ENCODE results near the gene KISS1. TPM values are rescaled to one million over a fixed set of nuclear protein-coding genes. Genes with fewer than 3 reads are reported as not detected.

Gene KISS1
- total and polyA plus RNA-seq, 2 of the 4 experiments (the other 2 are of a cell fraction): 11.7 to 27.3 TPM

DNA sequence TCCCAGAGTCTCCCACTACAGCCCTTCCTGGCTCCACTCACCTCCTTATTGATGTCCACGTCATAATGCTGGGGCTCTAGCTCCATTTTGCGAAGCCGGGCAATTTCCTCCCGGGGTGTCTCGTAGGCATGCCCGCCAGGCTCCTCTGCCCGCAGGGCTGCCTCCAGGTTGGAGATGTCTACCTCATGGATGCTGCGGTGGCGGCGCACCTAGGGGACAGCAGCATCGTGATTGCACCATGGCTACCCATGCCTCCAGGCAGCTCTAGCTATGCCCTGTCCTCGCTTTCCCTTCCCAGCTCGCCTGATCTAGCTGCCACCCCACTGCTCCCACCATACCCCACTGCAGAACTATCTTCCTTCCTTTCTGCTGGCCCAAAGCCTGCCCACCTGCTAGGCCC, 32.6 kb upstream of the KISS1 start:
- DNase-seq (no peak), ATAC-seq (ENCODE audit: low read depth) (no peak)
- Histone ChIP-seq H2AK5ac (ENCODE audit: low read depth, low read length) (no peak overlapping the region), H4K8ac (ENCODE audit: low read depth in 2 of 2, low read length in 2 of 2) (no peak overlapping the region), H3K14ac (replicated peaks; ENCODE audit: low read depth, low read length) (no peak overlapping the region), H3K9ac (ENCODE audit: low read depth, low read length) (no peak overlapping the region), H3K9me1 (ENCODE audit: insufficient read depth, low read length) (peaks cover 6% of the 10 kb centered on the region), H3K4me2 (ENCODE audit: low read depth, low read length) (no peak overlapping the region), H3K23ac (ENCODE audit: low read depth, low read length) (no peak overlapping the region), H3K79me1 (ENCODE audit: low read depth in 1 of 2, low read length in 2 of 2) (no peaks in the 10 kb centered on the region), H2AFZ (replicated peaks; ENCODE audit: low read length, poor library complexity) (no peak overlapping the region), H2AK9ac (replicated peaks; ENCODE audit: low read depth, low read length, poor library complexity) (no peak overlapping the region), H3K4me3 (ENCODE audit: insufficient read depth, low read depth, low read length) (no peak overlapping the region), H3K4ac (ENCODE audit: low read depth, low read length) (no peak overlapping the region), H4K91ac (ENCODE audit: insufficient read depth, low read depth, low read length) (no peak overlapping the region), H3K18ac (ENCODE audit: low read depth, low read length) (no peak overlapping the region), H3K4me1 (ENCODE audit: control insufficient read depth, insufficient read depth, low read length) (peaks cover 2% of the 10 kb centered on the region), H2BK5ac (ENCODE audit: low read depth, low read length, poor library complexity, severe bottlenecking) (no peak overlapping the region), H3K9me3 (ENCODE audit: control insufficient read depth, insufficient read depth, low read length) (no peaks in the 10 kb centered on the region), H2BK15ac (ENCODE audit: low read depth, low read length) (no peak overlapping the region), H3K27me3 (ENCODE audit: control insufficient read depth, insufficient read depth, low read length) (no peaks in the 10 kb centered on the region), H4K5ac (ENCODE audit: low read depth, low read length) (no peak overlapping the region), H3K56ac (ENCODE audit: extremely low read depth, insufficient read depth, low read length) (no peak overlapping the region), H3K27ac (ENCODE audit: insufficient read depth, low read length) (no peak overlapping the region), H3K36me3 (ENCODE audit: control insufficient read depth, insufficient read depth, low read length) (peaks cover 21% of the 10 kb centered on the region), H2BK20ac (ENCODE audit: low read depth, low read length) (no peak overlapping the region), H2BK120ac (ENCODE audit: low read depth, low read length) (no peak overlapping the region), H4K20me1 (ENCODE audit: insufficient read depth, low read length) (no peaks in the 10 kb centered on the region)
- no TSS peak for BruUV-seq (replicated peaks)
- POLR2A ChIA-PET (ENCODE audit: unreplicated experiment): no interaction called here
- CTCF ChIA-PET: no interaction called here
- dilution Hi-C loops (cut with HindIII; ENCODE audit: low sequenced_read_pairs, unreplicated experiment) (no loop called here), intact Hi-C loops (cut with micrococcal nuclease) (no loop called here), in situ Hi-C loops (cut with MboI; ENCODE audit: low sequenced_read_pairs) (no loop called here)
- 91% methylated on average over 10 of the region's 13 CpGs; no CpG with 5 or more reads in 1 of the 2 experiments for WGBS, 2 experiments (ENCODE audit: extremely low coverage in 2 of 2, insufficient read length in 1 of 2)
- TF ChIP-seq RFX5 (IDR thresholded peaks at IDR 0.05; ENCODE audit: low read depth, low read length) (no peak), BHLHE40 (IDR thresholded peaks at IDR 0.05; ENCODE audit: low read depth, low read length) (no peak), POLR2A (IDR thresholded peaks at IDR 0.05; ENCODE audit: low read depth, low read length) (no peak)

Data from IMR-90 (cell line).